Astrocyte (in vitro differentiated cells and primary cell): Measurements from ENCODE around the gene ACSM6. TPM values are rescaled to one million over a fixed set of nuclear protein-coding genes. Genes with fewer than 3 reads are reported as not detected.
A peak's percentile ranks its signal among the peaks of the same experiment; 100 is the strongest.

Experiments used
- DNase-seq: peaks from one replicate; pipeline ENCODE4 v3.0.0-alpha.2; 2010; ENCODE audit warnings: low read depth
- FAIRE-seq: peaks from 2 replicates; lab custom pipeline; 2011; peaks lifted over from hg19 to GRCh38; lab: Jason Lieb, UNC
- H2AFZ ChIP-seq: 2 replicates; pipeline ENCODE4 v1.6.0; 2012; ENCODE audit warnings: low read depth, low read length, inconsistent platforms
- H3K27ac ChIP-seq: 2 replicates; pipeline ENCODE4 v1.5.1; 2011; ENCODE audit warnings: low read depth, low read length, inconsistent platforms
- H3K27me3 ChIP-seq: 2 replicates; pipeline ENCODE4 v1.6.0; 2011; ENCODE audit warnings: low read length, inconsistent platforms; ENCODE audit not compliant: insufficient read depth
- H3K36me3 ChIP-seq: 2 replicates; pipeline ENCODE4 v1.5.1; 2011; ENCODE audit warnings: low read length, inconsistent platforms; ENCODE audit not compliant: insufficient read depth
- H3K4me1 ChIP-seq: 2 replicates; pipeline ENCODE4 v1.5.1; 2011; ENCODE audit warnings: low read length, inconsistent platforms; ENCODE audit not compliant: insufficient read depth
- H3K4me2 ChIP-seq: 2 replicates; pipeline ENCODE4 v1.6.0; 2012; ENCODE audit warnings: low read length, inconsistent platforms
- H3K4me3 ChIP-seq: 2 replicates; pipeline ENCODE4 v1.5.1; 2011; ENCODE audit warnings: low read depth, mild to moderate bottlenecking, low read length, inconsistent platforms; ENCODE audit not compliant: insufficient read depth
- H3K79me2 ChIP-seq: 2 replicates; pipeline ENCODE4 v1.6.0; 2012; ENCODE audit warnings: mild to moderate bottlenecking, low read length, inconsistent platforms; ENCODE audit not compliant: insufficient read depth
- H3K9ac ChIP-seq: 2 replicates; pipeline ENCODE4 v1.6.0; 2012; ENCODE audit warnings: mild to moderate bottlenecking, low read length, inconsistent platforms
- H3K9me3 ChIP-seq: 2 replicates; pipeline ENCODE4 v1.5.1; 2012; ENCODE audit warnings: low read depth, mild to moderate bottlenecking, low read length, inconsistent platforms; ENCODE audit not compliant: insufficient read depth
- H4K20me1 ChIP-seq: 2 replicates; pipeline ENCODE4 v1.6.0; 2012; ENCODE audit warnings: low read length, inconsistent platforms; ENCODE audit not compliant: insufficient read depth
- H3K27ac Mint-ChIP-seq: one replicate; pipeline ENCODE4 v1.8.0; 2021; ENCODE audit warnings: mild to moderate bottlenecking, mixed read lengths; ENCODE audit not compliant: unreplicated experiment
- H3K27me3 Mint-ChIP-seq: one replicate; pipeline ENCODE4 v1.8.0; 2021; ENCODE audit warnings: low read depth, mixed read lengths; ENCODE audit not compliant: unreplicated experiment
- H3K36me3 Mint-ChIP-seq: one replicate; pipeline ENCODE4 v1.8.0; 2021; ENCODE audit warnings: low read depth, mixed read lengths; ENCODE audit not compliant: unreplicated experiment
- H3K4me1 Mint-ChIP-seq: one replicate; pipeline ENCODE4 v1.8.0; 2021; ENCODE audit warnings: low read depth, mixed read lengths; ENCODE audit not compliant: unreplicated experiment
- H3K4me3 Mint-ChIP-seq: one replicate; pipeline ENCODE4 v1.8.0; 2021; ENCODE audit warnings: mild to moderate bottlenecking, moderate library complexity, mixed read lengths; ENCODE audit not compliant: unreplicated experiment
- H3K9me3 Mint-ChIP-seq: one replicate; pipeline ENCODE4 v1.8.0; 2021; ENCODE audit warnings: mild to moderate bottlenecking, mixed read lengths; ENCODE audit not compliant: unreplicated experiment
- CTCF ChIP-seq: IDR thresholded peaks from 2 replicates; pipeline ENCODE4 v1.5.1; 2011; ENCODE audit warnings: low read depth, mild to moderate bottlenecking, inconsistent platforms, low read length, moderate library complexity; ENCODE audit not compliant: insufficient read depth
- EZH2 ChIP-seq: IDR thresholded peaks from 2 replicates; pipeline ENCODE4 v1.6.1; 2012; ENCODE audit warnings: mild to moderate bottlenecking, low read length, inconsistent platforms; ENCODE audit not compliant: insufficient read depth
- total RNA-seq: library from RNA; stranded (reverse); gene quantifications from 2 replicates; pipeline ENCODE4 v1.2.1, GENCODE V29; 2021

Gene ACSM6
- total RNA-seq, 1 donor from 2014 or later, result not detected

- H4K20me1 ChIP-seq, result peaks cover 18% of the 10 kb centered on the region
- Mint-ChIP-seq H3K4me3 (peak overlapping the region; percentile 16), H3K36me3 (peaks cover 10% of the 10 kb centered on the region), H3K27ac (peak overlapping the region; percentile 95), H3K4me1 (peaks cover 54% of the 10 kb centered on the region), H3K27me3 (no peaks in the 10 kb centered on the region), H3K9me3 (no peaks in the 10 kb centered on the region)
- peaks cover 61% of the 10 kb centered on the region for H3K79me2 ChIP-seq
- peaks cover 44% of the 10 kb centered on the region for H3K4me1 ChIP-seq
- peak overlapping the region; percentile 12 for H3K4me3 ChIP-seq
- H2AFZ ChIP-seq, result no peak overlapping the region
- DNase-seq (peak; percentile 81), FAIRE-seq (peak; percentile 29)
- H3K9ac ChIP-seq, result peak overlapping the region; percentile 65
- peak overlapping the region; percentile 76 for H3K4me2 ChIP-seq
- H3K27me3 ChIP-seq, result no peaks in the 10 kb centered on the region
- H3K9me3 ChIP-seq, result no peaks in the 10 kb centered on the region
- peak overlapping the region; percentile 81 for H3K27ac ChIP-seq
- H3K36me3 ChIP-seq, result no peaks in the 10 kb centered on the region
- TF ChIP-seq CTCF (no peak), EZH2 (no peak)
These were observed 79.6 kb downstream of the ACSM6 start for GRCh38 chr10:95273393-95274312.

- no peaks in the 10 kb centered on the region for H3K36me3 ChIP-seq
- DNase-seq (peak; percentile 77), FAIRE-seq (no peak)
- H3K9ac ChIP-seq, result peak overlapping the region; percentile 38
- H3K27me3 ChIP-seq, result no peaks in the 10 kb centered on the region
- no peaks in the 10 kb centered on the region for H3K9me3 ChIP-seq
- peak overlapping the region; percentile 37 for H3K4me2 ChIP-seq
- H3K4me3 ChIP-seq, result no peak overlapping the region
- Mint-ChIP-seq H3K4me3 (no peak overlapping the region), H3K9me3 (no peaks in the 10 kb centered on the region), H3K36me3 (peaks cover 5% of the 10 kb centered on the region), H3K27ac (peak overlapping the region; percentile 16), H3K27me3 (no peaks in the 10 kb centered on the region), H3K4me1 (peaks cover 68% of the 10 kb centered on the region)
- peak overlapping the region; percentile 73 for H3K27ac ChIP-seq
- peaks cover 27% of the 10 kb centered on the region for H4K20me1 ChIP-seq
- H2AFZ ChIP-seq, result no peak overlapping the region
- peaks cover 77% of the 10 kb centered on the region for H3K79me2 ChIP-seq
- no peak for TF ChIP-seq CTCF
- no peak for TF ChIP-seq EZH2
- peaks cover 51% of the 10 kb centered on the region for H3K4me1 ChIP-seq
These were observed 81.8 kb downstream of the ACSM6 start for GRCh38 chr10:95275726-95276366.
